ENCODE data around the gene RNF144A.
A peak's percentile ranks its signal among the peaks of the same experiment; 100 is the strongest.

The RNF144A gene

GRCh38 chr2:6917071-6917760 lies at the start of gene RNF144A:
Gene RNF144A, plus strand, starts transcription at chr2:6917412. Its CDS starts 79,515 bp downstream, at chr2:6996927.
- peaks cover 24% of the 10 kb centered on the region for H3K4me1 ChIP-seq (ENCODE audit: insufficient read depth, low read length, poor library complexity, severe bottlenecking)

GRCh38 chr2:6872394-6872793 lies 44.8 kb upstream of the RNF144A start:
- Histone ChIP-seq H3K27me3 (ENCODE audit: insufficient read depth, low read length, poor library complexity, severe bottlenecking) (no peaks in the 10 kb centered on the region), H3K9me3 (ENCODE audit: insufficient read depth, low read depth, low read length) (peaks cover 7% of the 10 kb centered on the region; the same call in 1 of the 2 replicates), H3K36me3 (ENCODE audit: insufficient read depth, low read length) (no peaks in the 10 kb centered on the region), H2AFZ (ENCODE audit: low read length) (no peak overlapping the region), H3K4me3 (ENCODE audit: low read length, poor library complexity, severe bottlenecking) (no peak overlapping the region), H3F3A (ENCODE audit: low read depth) (no peaks in the 10 kb centered on the region), H3K79me2 (ENCODE audit: insufficient read depth, low read length) (0 out of 2 replicates have a peak, but pooled peaks cover under 1% of the 10 kb centered on the region), H3K9ac (ENCODE audit: low read depth, low read length, poor library complexity, severe bottlenecking) (no peak overlapping the region), H3K4me1 (ENCODE audit: insufficient read depth, low read length, poor library complexity, severe bottlenecking) (peaks cover 40% of the 10 kb centered on the region), H3K9me2 (replicated peaks; ENCODE audit: low read depth, low read length) (no peaks in the 10 kb centered on the region), H4K20me1 (ENCODE audit: insufficient read depth, low read length, poor library complexity, severe bottlenecking) (no peaks in the 10 kb centered on the region), H3K4me2 (ENCODE audit: low read depth, low read length, poor library complexity, severe bottlenecking) (peak overlapping the region; percentile 21)
- no peak for TF ChIP-seq EZH2phosphoT487 (IDR thresholded peaks at IDR 0.05; ENCODE audit: borderline replicate concordance)
- no peak for TF ChIP-seq CTCF (conservative IDR thresholded peaks at IDR 0.05; ENCODE audit: low read length)

More at GRCh38 chr2:6917071-6917760, at the start of gene RNF144A:
- peak within 1 kb of the TSS; percentile 56 for H3K9ac ChIP-seq (ENCODE audit: low read depth, low read length, poor library complexity, severe bottlenecking)
- H3K9me2 ChIP-seq (replicated peaks; ENCODE audit: low read depth, low read length): no peaks in the 10 kb centered on the region
- peak; percentile 47 for TF ChIP-seq CTCF (conservative IDR thresholded peaks at IDR 0.05; ENCODE audit: low read length)
- TF ChIP-seq EZH2phosphoT487 (IDR thresholded peaks at IDR 0.05; ENCODE audit: borderline replicate concordance): no peak
- peaks cover 5% of the 10 kb centered on the region; the same call in 1 of the 2 replicates for H3K79me2 ChIP-seq (ENCODE audit: insufficient read depth, low read length)
- H3K4me3 ChIP-seq (ENCODE audit: low read length, poor library complexity, severe bottlenecking): peak within 1 kb of the TSS; percentile 77
- H3K27me3 ChIP-seq (ENCODE audit: insufficient read depth, low read length, poor library complexity, severe bottlenecking): no peaks in the 10 kb centered on the region
- H3K9me3 ChIP-seq (ENCODE audit: insufficient read depth, low read depth, low read length): no peaks in the 10 kb centered on the region
- peak within 1 kb of the TSS; percentile 76; the same call in 1 of the 2 replicates for H2AFZ ChIP-seq (ENCODE audit: low read length)
- H4K20me1 ChIP-seq (ENCODE audit: insufficient read depth, low read length, poor library complexity, severe bottlenecking): peaks cover 12% of the 10 kb centered on the region
- H3F3A ChIP-seq (ENCODE audit: low read depth): no peaks in the 10 kb centered on the region
- no peaks in the 10 kb centered on the region for H3K36me3 ChIP-seq (ENCODE audit: insufficient read depth, low read length)
- H3K4me2 ChIP-seq (ENCODE audit: low read depth, low read length, poor library complexity, severe bottlenecking): peak within 1 kb of the TSS; percentile 79

GRCh38 chr2:6874032-6874431 lies 43.2 kb upstream of the RNF144A start:
- Histone ChIP-seq H3K79me2 (ENCODE audit: insufficient read depth, low read length) (no peaks in the 10 kb centered on the region), H3K27me3 (ENCODE audit: insufficient read depth, low read length, poor library complexity, severe bottlenecking) (no peaks in the 10 kb centered on the region), H4K20me1 (ENCODE audit: insufficient read depth, low read length, poor library complexity, severe bottlenecking) (no peaks in the 10 kb centered on the region), H3K36me3 (ENCODE audit: insufficient read depth, low read length) (no peaks in the 10 kb centered on the region), H3K9me3 (ENCODE audit: insufficient read depth, low read depth, low read length) (peaks cover 7% of the 10 kb centered on the region; the same call in 1 of the 2 replicates), H3K4me2 (ENCODE audit: low read depth, low read length, poor library complexity, severe bottlenecking) (no peak overlapping the region), H3K4me3 (ENCODE audit: low read length, poor library complexity, severe bottlenecking) (no peak overlapping the region), H2AFZ (ENCODE audit: low read length) (no peak overlapping the region), H3F3A (ENCODE audit: low read depth) (no peaks in the 10 kb centered on the region), H3K4me1 (ENCODE audit: insufficient read depth, low read length, poor library complexity, severe bottlenecking) (peaks cover 50% of the 10 kb centered on the region), H3K9me2 (replicated peaks; ENCODE audit: low read depth, low read length) (no peaks in the 10 kb centered on the region), H3K9ac (ENCODE audit: low read depth, low read length, poor library complexity, severe bottlenecking) (no peak overlapping the region)
- no peak for TF ChIP-seq EZH2phosphoT487 (IDR thresholded peaks at IDR 0.05; ENCODE audit: borderline replicate concordance)
- TF ChIP-seq CTCF (conservative IDR thresholded peaks at IDR 0.05; ENCODE audit: low read length): no peak
